PC-9 (cell line): ENCODE data around the gene FAM53A.

Source experiments
- EZH2 ChIP-seq: fragments of 200-600 bp; sonication (generic); IDR thresholded peaks from 2 replicates; pipeline ENCODE4 v1.8.0; 2017; ENCODE audit warnings: antibody characterized with exemption, low read depth
- TF ChIP-seq, protein P1 (sequence below): fragments of 200-600 bp; sonication (generic); conservative IDR thresholded peaks from 2 replicates; pipeline ENCODE4 v1.6.1; 2017; ENCODE audit warnings: mixed run types, antibody characterized with exemption, mild to moderate bottlenecking, moderate library complexity

DNA sequence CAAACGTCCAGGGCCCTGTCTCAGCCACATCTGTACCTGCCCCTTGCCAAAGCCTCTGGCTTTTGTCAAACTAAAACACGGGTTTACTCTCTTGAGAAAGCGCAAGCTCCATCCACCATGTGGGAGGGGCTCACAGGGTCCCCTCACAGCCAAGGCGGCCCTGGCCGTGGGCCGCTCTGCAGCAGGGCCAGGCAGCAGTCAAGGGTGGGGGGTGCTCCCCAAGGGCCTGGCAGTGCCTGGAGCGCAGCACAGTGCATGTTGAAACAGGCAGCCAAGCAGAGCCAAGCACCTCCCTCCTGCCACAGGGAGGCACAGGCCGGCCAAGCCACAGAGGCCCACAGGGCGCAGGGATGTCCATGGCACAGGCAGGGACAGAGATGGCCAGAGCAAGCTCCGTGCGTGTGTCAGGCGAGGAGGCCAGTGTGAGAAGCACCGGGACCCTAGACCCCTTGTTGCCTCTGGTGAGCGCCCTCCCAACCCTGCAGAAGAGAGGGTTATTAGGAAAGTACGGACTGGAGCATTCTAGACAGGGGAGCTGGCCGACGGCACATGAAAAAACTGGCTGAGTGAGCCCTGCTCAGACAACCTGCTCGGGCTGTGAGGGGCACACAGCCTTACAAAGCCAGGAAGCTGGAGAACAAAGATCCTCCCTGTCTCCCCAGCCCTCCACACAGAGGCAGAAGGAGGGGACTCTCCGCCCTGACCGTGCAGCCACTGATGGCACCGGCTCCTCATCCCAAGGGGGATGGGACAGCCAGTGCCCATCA is 39.0 kb downstream of the FAM53A start:
- TF ChIP-seq, protein P1, sequence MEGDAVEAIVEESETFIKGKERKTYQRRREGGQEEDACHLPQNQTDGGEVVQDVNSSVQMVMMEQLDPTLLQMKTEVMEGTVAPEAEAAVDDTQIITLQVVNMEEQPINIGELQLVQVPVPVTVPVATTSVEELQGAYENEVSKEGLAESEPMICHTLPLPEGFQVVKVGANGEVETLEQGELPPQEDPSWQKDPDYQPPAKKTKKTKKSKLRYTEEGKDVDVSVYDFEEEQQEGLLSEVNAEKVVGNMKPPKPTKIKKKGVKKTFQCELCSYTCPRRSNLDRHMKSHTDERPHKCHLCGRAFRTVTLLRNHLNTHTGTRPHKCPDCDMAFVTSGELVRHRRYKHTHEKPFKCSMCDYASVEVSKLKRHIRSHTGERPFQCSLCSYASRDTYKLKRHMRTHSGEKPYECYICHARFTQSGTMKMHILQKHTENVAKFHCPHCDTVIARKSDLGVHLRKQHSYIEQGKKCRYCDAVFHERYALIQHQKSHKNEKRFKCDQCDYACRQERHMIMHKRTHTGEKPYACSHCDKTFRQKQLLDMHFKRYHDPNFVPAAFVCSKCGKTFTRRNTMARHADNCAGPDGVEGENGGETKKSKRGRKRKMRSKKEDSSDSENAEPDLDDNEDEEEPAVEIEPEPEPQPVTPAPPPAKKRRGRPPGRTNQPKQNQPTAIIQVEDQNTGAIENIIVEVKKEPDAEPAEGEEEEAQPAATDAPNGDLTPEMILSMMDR = no peak
- TF ChIP-seq EZH2 = no peak
